ENCODE results near the gene SPNS3.

Gene SPNS3

GRCh38 chr17:4508207-4508606 lies 74.5 kb downstream of the SPNS3 start:
- H3K27ac ChIP-seq, result no peak overlapping the region
- TF ChIP-seq CTCF (conservative IDR thresholded peaks at IDR 0.05), result no peak

DNA sequence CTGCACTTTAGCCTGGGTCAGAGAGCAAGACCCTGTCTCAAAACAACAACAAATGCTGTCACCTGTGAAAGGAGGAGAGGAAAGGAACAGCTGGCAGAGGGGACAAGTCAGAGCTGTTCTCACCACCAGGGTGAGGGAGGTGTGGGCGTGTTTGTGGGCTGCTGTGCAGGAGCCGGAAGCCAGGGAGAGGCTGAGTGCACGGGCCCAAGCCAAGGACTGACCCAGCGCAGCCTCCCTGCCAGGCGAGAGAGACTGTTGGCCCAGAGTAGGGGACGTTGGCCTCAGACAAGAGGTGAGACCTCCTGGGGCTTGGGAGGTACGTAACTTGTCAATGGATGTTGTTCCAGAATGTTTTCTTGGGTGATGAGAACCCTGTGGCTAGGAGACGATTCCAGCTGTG lies 75.7 kb downstream of the SPNS3 start:
- no peak overlapping the region for H3K27ac ChIP-seq
- TF ChIP-seq CTCF (conservative IDR thresholded peaks at IDR 0.05), result no peak

- H3K27ac ChIP-seq, result no peak overlapping the region
- TF ChIP-seq CTCF (conservative IDR thresholded peaks at IDR 0.05), result no peak
Measured at GRCh38 chr17:4509923-4510617, 76.3 kb downstream of the SPNS3 start.

GRCh38 chr17:4510618-4510941 lies 76.8 kb downstream of the SPNS3 start:
- TF ChIP-seq CTCF (conservative IDR thresholded peaks at IDR 0.05), result no peak
- no peak overlapping the region for H3K27ac ChIP-seq

DNA sequence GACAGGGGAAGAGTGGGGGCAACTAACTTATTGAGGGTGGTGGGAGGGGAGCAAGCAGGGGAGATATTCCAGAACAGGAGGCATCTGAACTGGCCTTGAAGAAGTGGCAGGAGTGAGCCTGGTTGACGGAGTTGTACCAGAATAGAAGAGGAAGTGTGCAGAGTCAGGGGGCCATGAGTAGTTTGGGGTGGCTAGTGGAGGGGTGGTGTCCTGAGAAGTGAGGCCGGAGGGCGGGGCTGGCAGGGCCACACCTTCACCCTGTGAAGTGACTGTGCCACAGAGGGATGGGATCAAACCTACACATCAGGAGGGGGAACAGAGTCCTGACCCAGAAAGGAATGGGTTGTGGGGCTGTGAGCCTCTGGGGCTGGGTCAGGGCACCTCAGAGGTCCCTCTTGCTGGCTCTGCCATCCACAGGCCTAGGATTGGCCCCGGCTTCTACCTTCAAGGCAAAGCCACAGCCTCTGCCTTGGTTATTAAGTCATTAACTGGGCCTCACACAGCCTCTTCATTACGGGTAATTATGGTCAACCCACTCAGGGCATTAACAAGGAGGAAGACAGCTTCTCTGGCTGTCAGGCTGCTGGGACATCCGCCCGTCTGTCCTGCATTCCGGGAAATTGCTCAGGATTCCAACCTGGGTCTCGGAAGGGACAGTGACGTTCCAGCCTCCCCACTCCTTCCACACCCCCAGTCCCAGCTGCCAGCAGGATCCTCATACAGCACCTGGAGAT lies 77.6 kb downstream of the SPNS3 start:
- no peak overlapping the region for H3K27ac ChIP-seq
- no peak for TF ChIP-seq CTCF (conservative IDR thresholded peaks at IDR 0.05)

- H3K27ac ChIP-seq, result no peak overlapping the region
- TF ChIP-seq CTCF (conservative IDR thresholded peaks at IDR 0.05), result no peak
Measured at GRCh38 chr17:4512156-4513112, 78.7 kb downstream of the SPNS3 start.
